HG03565 (cell line): ENCODE measurements around the gene THSD4.

Experiments used
- ATAC-seq: cut with Tn5 transposase; IDR thresholded peaks from one replicate; pipeline ENCODE4 v1.9.1; 2021; ENCODE audit warnings: mild to moderate bottlenecking, moderate library complexity; ENCODE audit not compliant: unreplicated experiment

The THSD4 gene

DNA sequence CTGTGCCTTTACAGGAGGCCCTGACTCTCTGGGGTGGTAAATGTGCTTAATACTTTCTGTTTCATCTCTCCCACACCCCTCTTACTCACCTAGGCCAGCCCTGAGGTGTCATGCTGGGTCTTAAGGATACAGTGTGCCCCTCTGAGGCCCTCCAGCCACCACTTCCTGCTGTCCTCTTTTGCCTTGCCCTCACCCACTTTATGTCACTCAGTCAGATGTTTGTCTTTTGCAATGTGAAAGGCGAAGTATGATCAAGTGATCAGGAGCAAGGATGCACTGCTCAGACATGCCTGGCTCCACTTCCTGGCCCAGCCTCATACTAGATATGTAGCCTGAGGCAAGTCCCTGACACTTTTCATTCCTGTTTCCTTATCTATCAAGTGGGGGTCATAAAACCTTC is 356.1 kb downstream of the THSD4 start:
- no peak for ATAC-seq

DNA sequence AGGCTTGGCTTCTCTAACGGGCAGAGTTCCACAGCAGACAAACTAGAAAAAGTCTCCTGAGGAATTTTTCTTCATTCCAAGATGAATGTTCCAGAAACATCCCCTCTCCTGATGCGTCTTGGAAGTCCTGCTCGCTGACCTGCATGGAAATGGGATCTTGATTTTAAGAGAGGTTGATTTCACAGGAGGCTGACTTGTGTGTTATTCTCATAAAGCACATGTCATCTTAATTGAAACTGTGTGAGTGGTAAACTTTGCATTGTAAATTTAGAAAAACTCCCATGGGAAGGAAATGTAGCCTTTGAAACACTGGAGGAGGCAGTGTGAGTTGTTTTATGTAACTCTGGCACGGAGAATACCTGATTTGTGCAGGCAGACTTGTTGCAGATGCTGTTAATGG is 357.3 kb downstream of the THSD4 start:
- ATAC-seq: no peak

DNA sequence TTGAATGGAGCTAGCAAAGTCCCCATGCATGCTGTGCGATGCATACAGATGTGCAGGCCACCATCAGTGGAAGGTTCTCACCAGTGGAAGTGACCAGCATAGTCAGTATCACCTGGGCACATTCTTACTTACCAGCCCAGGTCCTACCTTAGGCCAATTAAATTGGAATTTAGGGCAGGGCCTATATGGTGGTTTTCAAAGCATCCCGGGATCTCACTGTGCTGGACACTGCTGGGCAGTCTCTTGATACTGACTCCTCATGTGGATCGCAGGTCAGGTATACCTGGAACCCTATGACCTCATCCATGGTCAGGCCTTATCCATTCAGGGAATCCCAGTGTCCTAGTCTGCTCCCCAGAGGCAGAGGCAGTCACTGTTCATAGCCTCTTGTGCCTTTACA is 358.5 kb downstream of the THSD4 start:
- no peak for ATAC-seq

DNA sequence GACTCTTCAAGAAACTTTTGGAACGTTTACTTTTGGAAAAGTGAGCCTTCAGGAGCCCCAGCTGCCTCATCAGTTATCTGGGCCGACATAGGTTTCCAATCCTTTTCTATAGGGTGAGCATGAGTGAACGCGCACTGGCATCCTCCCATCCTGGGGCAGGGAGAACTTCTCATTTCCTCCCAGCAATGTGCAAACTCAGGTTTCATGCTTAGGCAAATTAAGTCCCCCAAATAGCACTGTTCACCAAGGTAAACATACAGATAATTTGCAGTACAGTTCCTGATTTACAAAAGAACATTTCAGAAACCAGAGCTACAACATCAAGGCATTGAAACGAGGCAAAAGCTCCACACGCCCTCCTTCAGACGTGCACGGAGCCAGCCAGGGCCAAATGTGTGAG is 361.6 kb downstream of the THSD4 start:
- ATAC-seq: no peak

DNA sequence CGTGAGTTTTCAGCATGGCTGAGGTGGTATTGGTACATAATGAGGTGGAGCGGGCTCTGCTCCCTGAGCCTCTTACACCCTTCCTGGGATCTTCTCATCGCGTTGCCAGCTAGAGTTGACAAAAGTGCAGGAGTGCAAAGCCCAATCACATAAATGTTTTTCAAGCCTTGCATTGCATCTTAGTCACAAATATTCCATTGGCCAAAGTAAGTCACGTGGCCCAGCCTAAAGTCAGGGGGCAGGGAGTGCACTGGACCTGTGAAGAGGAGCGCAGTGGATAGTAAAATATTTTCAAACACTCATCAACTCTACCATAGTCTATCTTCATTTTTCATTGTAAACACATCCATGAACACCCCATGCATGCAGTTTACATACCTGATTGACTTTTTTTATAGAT is 365.3 kb downstream of the THSD4 start:
- ATAC-seq: no peak

DNA sequence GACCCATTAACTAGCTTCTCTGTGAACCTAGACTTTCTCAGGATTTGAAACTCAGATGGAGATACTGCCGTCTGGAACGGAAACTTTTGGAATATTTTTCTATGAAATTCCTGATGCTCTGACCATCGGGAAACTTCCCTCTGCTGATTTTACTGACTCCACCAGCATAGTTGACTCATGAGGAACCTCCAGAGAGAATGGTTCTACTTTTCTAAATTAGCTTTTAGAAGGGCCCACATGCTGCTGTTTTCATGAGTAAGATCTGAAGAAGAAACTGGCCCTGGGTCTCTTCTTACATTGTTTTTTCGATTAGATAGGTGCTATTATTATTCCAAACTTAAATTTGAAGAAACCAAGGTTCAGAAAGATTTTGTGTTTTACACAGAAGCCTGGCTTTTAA is 368.8 kb downstream of the THSD4 start:
- no peak for ATAC-seq

- ATAC-seq: no peak
Observed at GRCh38 chr15:71485094-71485693, 369.9 kb downstream of the THSD4 start.

DNA sequence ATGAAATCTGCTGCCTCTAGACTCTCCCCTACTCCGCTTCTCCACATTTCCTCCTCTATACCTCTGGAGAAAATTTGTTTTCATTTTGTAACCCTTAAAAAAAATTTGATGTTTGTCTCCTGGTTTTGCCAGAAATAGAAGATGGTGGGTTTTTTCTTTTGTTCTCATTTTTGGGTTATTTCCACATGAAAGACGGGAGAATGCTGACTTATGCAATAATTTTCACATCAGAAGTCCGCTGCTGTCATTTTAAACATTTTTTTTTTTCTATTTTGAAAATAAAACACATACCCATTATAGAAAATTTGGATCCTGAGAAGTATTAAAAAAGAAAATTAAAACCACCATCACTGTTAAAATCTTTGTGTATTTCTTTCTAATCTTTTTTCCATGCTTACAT is 374.3 kb downstream of the THSD4 start:
- ATAC-seq: no peak

DNA sequence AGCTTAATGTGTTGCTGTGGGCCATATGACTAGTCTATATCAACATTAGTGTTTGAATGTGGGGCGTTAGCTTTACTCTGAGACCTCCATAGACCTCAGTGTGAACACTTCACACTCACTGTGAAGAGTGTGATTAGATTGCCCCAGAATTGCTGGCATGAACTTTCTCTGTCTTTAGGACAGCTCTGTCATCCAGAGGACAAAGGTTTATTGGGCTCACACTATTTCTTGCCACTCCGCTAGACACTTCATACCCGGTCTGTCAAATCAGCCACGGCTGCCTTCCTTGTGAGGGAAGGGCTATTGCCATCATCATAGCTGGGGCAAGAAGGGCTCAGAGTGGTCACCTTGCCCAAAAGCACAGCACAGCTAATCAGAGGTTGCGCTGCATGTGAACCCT is 378.3 kb downstream of the THSD4 start:
- no peak for ATAC-seq

GRCh38 chr15:71494563-71495397 is 379.5 kb downstream of the THSD4 start:
- no peak for ATAC-seq

DNA sequence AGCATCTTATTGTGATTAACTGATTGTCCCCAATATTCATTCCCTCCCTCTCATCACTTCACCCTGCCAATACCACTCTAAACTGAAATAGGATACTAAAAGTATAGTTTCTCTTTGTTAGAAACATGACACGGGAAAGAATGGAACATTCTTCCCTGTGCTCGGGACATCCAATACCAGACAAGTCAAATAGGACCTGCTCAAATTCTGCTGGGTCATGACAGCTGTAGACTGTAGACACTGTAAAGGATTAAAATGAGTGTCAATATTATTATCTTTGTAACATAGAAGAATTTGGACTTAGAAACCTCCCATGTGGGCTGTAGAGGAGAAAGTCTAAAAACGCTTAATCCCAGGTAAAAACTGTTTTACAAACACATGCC is 380.1 kb downstream of the THSD4 start:
- no peak for ATAC-seq

DNA sequence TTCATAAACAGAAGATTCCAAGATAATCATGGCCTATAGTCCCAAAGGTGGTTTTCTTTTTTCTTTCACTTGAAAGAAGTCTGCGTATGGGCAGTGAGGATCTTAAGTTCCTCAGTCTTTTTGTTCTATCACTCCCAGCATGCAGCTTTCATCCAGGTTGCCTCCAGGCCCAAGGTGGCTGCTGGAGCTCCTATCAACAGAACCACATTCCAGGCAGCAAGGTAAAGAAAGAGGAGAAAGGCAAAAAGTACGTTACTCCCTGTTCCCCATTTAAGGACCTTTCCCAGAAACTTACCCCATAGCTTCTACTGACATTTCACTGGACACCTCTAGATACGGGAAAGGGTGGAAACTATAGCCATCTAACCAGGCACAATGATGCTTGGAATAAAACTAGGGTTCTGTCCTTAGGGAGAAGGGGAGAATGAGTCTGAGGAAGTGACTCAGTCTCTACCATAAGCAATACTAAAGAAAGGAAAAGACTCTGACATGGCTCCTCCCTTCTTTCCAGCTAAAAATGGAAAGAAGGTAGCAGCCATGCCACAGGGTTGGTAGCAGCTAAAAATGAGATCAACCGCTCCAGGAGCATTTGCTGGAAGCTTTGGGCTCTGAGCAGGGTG is 381.2 kb downstream of the THSD4 start:
- ATAC-seq: no peak

- no peak for ATAC-seq
Observed at GRCh38 chr15:71501344-71502076, 386.2 kb downstream of the THSD4 start.

GRCh38 chr15:71502077-71502432 is 386.8 kb downstream of the THSD4 start:
- ATAC-seq: no peak

- no peak for ATAC-seq
Observed at GRCh38 chr15:71505962-71506361, 390.7 kb downstream of the THSD4 start.

DNA sequence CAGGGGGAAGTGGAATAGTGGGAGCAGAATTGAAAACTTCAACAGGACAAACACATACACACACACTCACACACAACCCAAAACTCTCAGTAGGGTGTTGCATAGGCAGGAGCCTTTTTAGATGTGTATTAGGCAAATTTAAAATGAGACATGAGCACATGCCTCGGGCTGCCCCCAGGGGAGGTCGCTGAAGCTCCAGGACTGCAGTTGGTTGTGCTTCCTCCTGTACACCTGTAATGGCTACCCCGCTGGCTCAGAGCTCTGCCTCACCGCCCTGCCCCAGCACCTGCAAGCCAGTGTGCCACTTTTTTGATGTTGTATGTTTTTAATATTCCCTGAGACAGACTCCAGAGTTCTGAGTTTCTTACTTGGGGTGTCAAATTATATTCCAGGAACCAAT is 391.7 kb downstream of the THSD4 start:
- ATAC-seq: no peak

DNA sequence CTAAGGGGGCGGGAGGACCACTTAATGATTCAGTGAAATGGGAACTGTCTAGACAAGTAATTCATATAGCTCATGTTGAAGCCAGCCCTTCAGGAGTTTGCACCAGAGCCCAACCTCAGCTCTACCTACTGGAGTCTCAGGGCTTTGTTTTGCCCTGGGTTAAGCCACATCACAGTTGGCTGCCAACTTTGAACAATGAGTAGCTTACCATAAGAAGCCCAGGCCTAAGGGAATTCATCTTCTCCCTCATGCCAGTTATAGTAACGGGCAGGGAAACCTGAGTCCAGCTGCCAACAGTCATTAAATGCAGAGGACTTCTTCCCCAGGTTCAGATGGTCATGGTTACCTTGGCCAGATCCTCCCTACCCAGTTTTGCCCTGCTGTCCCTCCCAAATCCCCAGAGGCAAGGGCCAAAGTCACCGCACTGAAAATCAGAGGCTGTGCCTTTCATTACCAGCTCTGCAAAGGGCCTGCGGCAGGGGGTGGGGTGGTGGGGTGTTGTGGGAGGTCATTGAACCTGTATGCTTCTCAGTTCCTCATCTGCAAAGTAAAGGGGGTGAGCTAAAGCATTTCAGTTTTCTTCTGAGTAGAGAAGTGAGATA is 392.9 kb downstream of the THSD4 start:
- ATAC-seq: peak; percentile 43

DNA sequence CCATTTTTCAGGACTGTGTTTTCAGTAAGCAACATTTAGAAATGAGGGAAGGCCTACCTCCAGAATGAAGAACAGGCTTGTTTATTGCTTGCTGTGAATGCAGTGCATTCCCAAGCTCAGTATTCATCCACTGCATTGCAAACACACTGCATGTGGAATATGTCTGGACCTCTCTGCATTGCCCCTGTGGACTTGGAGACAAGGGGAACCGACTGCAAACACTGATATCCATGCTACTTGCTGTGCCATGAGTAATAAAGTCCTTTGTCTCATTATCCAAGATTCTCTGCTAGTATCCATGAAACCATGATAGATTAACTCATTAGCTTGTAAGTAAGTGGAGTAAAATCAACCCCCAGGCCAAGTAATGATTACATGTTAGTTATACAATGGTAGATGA is 393.9 kb downstream of the THSD4 start:
- ATAC-seq: no peak

DNA sequence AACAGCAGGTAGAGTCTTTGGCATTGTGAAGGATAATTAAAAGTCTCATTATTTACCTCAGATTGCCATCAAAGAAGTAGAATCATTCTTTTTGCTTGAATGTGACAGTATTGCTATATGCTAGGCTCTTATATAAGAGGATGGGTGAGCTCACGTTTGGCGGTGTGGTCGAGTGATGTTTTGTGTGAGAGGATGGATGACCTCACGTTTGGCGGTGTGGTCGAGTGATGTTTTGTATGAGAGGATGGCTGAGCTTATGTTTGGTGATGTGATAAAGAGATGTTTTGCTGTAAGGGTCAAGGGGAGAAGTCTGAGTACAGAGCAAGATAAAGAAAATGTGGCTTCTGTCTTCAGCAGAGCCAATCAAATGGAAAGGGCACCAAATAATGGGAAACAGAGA is 395.5 kb downstream of the THSD4 start:
- no peak for ATAC-seq

GRCh38 chr15:71511796-71512681 is 396.8 kb downstream of the THSD4 start:
- ATAC-seq: no peak
